OCI-LY1 (cell line): ENCODE measurements around the gene TTC28.

Experiments used
- H2AFZ ChIP-seq: fragments of 200-600 bp; sonication (generic), shearing (Covaris generic); 2 replicates; pipeline ENCODE4 v1.6.0; 2014; ENCODE audit warnings: antibody characterized with exemption, mild to moderate bottlenecking, low read length
- H3F3A ChIP-seq: fragments of 200-600 bp; sonication (generic), shearing (Covaris generic); 2 replicates; pipeline ENCODE4 v1.6.0; 2014; ENCODE audit warnings: mild to moderate bottlenecking, antibody characterized with exemption, low read length, moderate library complexity; ENCODE audit not compliant: insufficient read depth
- H3K27ac ChIP-seq: fragments of 200-600 bp; sonication (generic); 2 replicates; pipeline ENCODE4 v1.5.1; 2014; ENCODE audit warnings: low read length, mixed run types, mild to moderate bottlenecking, low read depth; ENCODE audit not compliant: poor library complexity, severe bottlenecking
- H3K27me3 ChIP-seq: fragments of 200-600 bp; sonication (generic); 2 replicates; pipeline ENCODE4 v1.6.0; 2014; ENCODE audit warnings: antibody characterized with exemption, mild to moderate bottlenecking, low read length, moderate library complexity; ENCODE audit not compliant: insufficient read depth
- H3K36me3 ChIP-seq: fragments of 200-600 bp; sonication (generic); 2 replicates; pipeline ENCODE4 v1.6.1; 2014; ENCODE audit warnings: mild to moderate bottlenecking, antibody characterized with exemption, low read length, moderate library complexity, mixed read lengths; ENCODE audit not compliant: insufficient read depth
- H3K4me1 ChIP-seq: fragments of 200-600 bp; sonication (generic); 2 replicates; pipeline ENCODE4 v1.5.1; 2014; ENCODE audit warnings: mild to moderate bottlenecking, low read length, moderate library complexity; ENCODE audit not compliant: insufficient read depth, severe bottlenecking
- H3K4me2 ChIP-seq: fragments of 200-600 bp; sonication (generic), shearing (Covaris generic); 2 replicates; pipeline ENCODE4 v1.6.1; 2014; ENCODE audit warnings: low read length
- H3K4me3 ChIP-seq: fragments of 200-600 bp; sonication (generic); 2 replicates; pipeline ENCODE4 v1.5.1; 2014; ENCODE audit warnings: low read length, low read depth, mild to moderate bottlenecking, mixed read lengths; ENCODE audit not compliant: poor library complexity, severe bottlenecking
- H3K79me2 ChIP-seq: fragments of 200-600 bp; shearing (Covaris generic); 2 replicates; pipeline ENCODE4 v1.6.1; 2016; ENCODE audit warnings: mixed run types, low read length, mixed read lengths; ENCODE audit not compliant: insufficient read depth
- H3K9ac ChIP-seq: fragments of 200-600 bp; sonication (generic), shearing (Covaris generic); 2 replicates; pipeline ENCODE4 v1.6.1; 2014; ENCODE audit warnings: mild to moderate bottlenecking, low read length, mixed read lengths
- H3K9me2 ChIP-seq: fragments of 200-600 bp; sonication (generic), shearing (Covaris generic); 2 replicates; pipeline ENCODE4 v1.6.1; 2014; ENCODE audit warnings: low read depth, mild to moderate bottlenecking, low read length, mixed read lengths
- H3K9me3 ChIP-seq: fragments of 200-600 bp; shearing (Covaris generic); 2 replicates; pipeline ENCODE4 v1.6.1; 2014; ENCODE audit warnings: low read length, mixed read lengths
- H4K20me1 ChIP-seq: fragments of 200-600 bp; sonication (generic), shearing (Covaris generic); 2 replicates; pipeline ENCODE4 v1.6.0; 2016; ENCODE audit warnings: mild to moderate bottlenecking, low read length; ENCODE audit not compliant: insufficient read depth
- EZH2 ChIP-seq: fragments of 200-600 bp; sonication (generic), shearing (Covaris generic); IDR thresholded peaks from 2 replicates; pipeline ENCODE4 v1.8.0; 2017; ENCODE audit warnings: borderline replicate concordance, mixed run types, mild to moderate bottlenecking, antibody characterized with exemption, low read length, moderate library complexity, mixed read lengths
- TF ChIP-seq, protein P1 (sequence below): fragments of 200-600 bp; sonication (generic), shearing (Covaris generic); IDR thresholded peaks from 2 replicates; pipeline ENCODE4 v1.5.1; 2017; ENCODE audit warnings: mild to moderate bottlenecking, antibody characterized with exemption, low read length, moderate library complexity, mixed read lengths

The TTC28 gene

GRCh38 chr22:28449041-28449440, 230.6 kb downstream of the TTC28 start:
- Histone ChIP-seq H3K9me3 (no peaks in the 10 kb centered on the region), H4K20me1 (no peaks in the 10 kb centered on the region), H3K27me3 (no peaks in the 10 kb centered on the region), H3K27ac (no peak overlapping the region), H3K4me2 (no peak overlapping the region), H3K79me2 (no peaks in the 10 kb centered on the region), H2AFZ (no peak overlapping the region), H3K4me3 (no peak overlapping the region), H3F3A (no peaks in the 10 kb centered on the region), H3K9me2 (no peaks in the 10 kb centered on the region), H3K9ac (no peak overlapping the region), H3K36me3 (no peaks in the 10 kb centered on the region), H3K4me1 (no peaks in the 10 kb centered on the region)
- TF ChIP-seq, protein P1, sequence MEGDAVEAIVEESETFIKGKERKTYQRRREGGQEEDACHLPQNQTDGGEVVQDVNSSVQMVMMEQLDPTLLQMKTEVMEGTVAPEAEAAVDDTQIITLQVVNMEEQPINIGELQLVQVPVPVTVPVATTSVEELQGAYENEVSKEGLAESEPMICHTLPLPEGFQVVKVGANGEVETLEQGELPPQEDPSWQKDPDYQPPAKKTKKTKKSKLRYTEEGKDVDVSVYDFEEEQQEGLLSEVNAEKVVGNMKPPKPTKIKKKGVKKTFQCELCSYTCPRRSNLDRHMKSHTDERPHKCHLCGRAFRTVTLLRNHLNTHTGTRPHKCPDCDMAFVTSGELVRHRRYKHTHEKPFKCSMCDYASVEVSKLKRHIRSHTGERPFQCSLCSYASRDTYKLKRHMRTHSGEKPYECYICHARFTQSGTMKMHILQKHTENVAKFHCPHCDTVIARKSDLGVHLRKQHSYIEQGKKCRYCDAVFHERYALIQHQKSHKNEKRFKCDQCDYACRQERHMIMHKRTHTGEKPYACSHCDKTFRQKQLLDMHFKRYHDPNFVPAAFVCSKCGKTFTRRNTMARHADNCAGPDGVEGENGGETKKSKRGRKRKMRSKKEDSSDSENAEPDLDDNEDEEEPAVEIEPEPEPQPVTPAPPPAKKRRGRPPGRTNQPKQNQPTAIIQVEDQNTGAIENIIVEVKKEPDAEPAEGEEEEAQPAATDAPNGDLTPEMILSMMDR: no peak
- TF ChIP-seq EZH2: no peak

DNA sequence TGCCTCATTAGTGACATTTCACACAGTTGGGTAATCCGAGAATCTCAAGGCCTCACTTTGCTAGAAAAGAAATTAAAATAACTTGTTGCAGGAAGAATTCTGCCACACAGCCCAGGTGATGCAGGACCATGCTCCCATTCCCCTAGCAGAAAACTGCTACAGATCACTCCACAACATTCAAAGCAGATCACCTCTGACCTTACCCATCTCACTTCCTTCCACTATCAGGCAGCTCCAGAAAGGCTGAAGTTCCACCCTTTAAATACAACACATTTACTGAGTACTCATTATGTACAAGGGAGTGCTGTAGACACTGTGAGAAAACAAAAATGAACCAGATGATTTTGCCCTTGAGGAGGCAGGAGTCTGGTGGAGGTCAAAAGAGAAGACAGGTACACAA, 231.0 kb downstream of the TTC28 start:
- no peaks in the 10 kb centered on the region for H3F3A ChIP-seq
- H3K9me3 ChIP-seq: no peaks in the 10 kb centered on the region
- H3K9ac ChIP-seq: no peak overlapping the region
- H3K36me3 ChIP-seq: no peaks in the 10 kb centered on the region
- H3K79me2 ChIP-seq: no peaks in the 10 kb centered on the region
- H4K20me1 ChIP-seq: no peaks in the 10 kb centered on the region
- H3K27ac ChIP-seq: no peak overlapping the region
- no peak overlapping the region for H3K4me3 ChIP-seq
- H2AFZ ChIP-seq: no peak overlapping the region
- no peak overlapping the region for H3K4me2 ChIP-seq
- no peaks in the 10 kb centered on the region for H3K9me2 ChIP-seq
- TF ChIP-seq EZH2: no peak
- TF ChIP-seq, protein P1: no peak
- no peaks in the 10 kb centered on the region for H3K4me1 ChIP-seq
- no peaks in the 10 kb centered on the region for H3K27me3 ChIP-seq

GRCh38 chr22:28444659-28445058, 235.0 kb downstream of the TTC28 start:
- H3K79me2 ChIP-seq: no peaks in the 10 kb centered on the region
- no peak overlapping the region for H3K9ac ChIP-seq
- no peaks in the 10 kb centered on the region for H3K36me3 ChIP-seq
- H3K27ac ChIP-seq: no peak overlapping the region
- H2AFZ ChIP-seq: no peak overlapping the region
- no peaks in the 10 kb centered on the region for H4K20me1 ChIP-seq
- no peaks in the 10 kb centered on the region for H3F3A ChIP-seq
- no peaks in the 10 kb centered on the region for H3K9me2 ChIP-seq
- H3K4me2 ChIP-seq: no peak overlapping the region
- H3K4me3 ChIP-seq: no peak overlapping the region
- H3K27me3 ChIP-seq: no peaks in the 10 kb centered on the region
- no peaks in the 10 kb centered on the region for H3K4me1 ChIP-seq
- TF ChIP-seq, protein P1: no peak
- TF ChIP-seq EZH2: no peak
- H3K9me3 ChIP-seq: no peaks in the 10 kb centered on the region
